NCI-H460 (cell line): ENCODE data around the gene CAND2. TPM values are rescaled to one million over a fixed set of nuclear protein-coding genes. Genes with fewer than 3 reads are reported as not detected.

Experiments
- DNase-seq: peaks from one replicate; pipeline ENCODE4 v3.0.0-alpha.2; 2016; ENCODE audit warnings: low read depth; ENCODE audit errors: extremely low read depth
- small RNA-seq, 2 experiments: library from RNA; depleted of rRNA; stranded (forward); fragments of <200 nt; gene quantifications; one replicate each; pipeline ENCODE3, GENCODE V24; 2014
- total RNA-seq: library from RNA; depleted of rRNA; stranded (reverse); fragments of >200 nt; shearing (Covaris generic); gene quantifications from 2 replicates; pipeline ENCODE4 v1.2.3, GENCODE V29; 2014; rRNA removed

The CAND2 gene
- total RNA-seq, 1 experiment from 2014 or later = 0.57 TPM

DNA sequence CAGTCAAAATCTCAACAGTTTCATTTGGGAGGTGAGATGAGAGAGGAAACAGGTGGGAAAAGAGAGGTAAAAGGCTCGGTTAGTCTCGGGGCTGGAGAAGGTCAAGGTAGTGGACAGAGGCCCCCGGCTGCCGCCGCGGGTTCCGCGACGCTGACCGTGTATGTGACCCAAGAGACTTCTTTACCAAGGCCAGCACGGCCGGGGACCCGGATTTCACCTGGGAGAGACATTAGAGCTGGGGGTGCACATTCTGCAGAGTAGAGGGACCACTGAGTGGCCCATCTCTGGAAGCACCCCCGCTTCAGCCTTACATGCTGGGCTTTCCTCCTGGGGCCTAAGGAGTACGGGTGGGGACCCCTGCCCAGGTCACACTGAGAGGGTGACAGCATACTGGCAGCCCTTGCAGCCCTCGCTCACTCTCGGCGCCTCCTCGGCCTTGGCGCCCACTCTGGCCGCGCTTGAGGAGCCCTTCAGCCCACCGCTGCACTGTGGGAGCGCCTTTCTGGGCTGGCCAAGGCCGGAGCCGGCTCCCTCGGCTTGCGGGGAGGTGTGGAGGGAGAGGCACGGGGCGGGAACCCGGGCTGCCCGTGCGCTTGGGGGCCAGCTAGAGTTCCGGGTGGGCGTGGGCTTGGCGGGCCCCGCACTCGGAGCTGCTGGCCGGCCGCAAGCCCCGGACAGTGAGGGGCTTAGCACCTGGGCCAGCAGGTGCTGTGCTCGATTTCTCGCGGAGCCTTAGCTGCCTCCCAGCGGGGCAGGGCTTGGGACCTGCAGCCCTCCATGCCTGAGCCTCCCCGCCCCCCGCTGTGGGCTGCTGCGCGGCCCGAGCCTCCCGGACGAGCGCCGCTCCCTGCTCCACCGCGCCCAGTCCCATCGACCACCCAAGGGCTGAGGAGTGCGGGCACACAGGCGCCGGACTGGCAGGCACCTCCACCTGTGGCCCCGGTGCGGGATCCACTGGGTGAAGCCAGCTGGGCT lies 86.1 kb downstream of the CAND2 start:
- no peak for DNase-seq

DNA sequence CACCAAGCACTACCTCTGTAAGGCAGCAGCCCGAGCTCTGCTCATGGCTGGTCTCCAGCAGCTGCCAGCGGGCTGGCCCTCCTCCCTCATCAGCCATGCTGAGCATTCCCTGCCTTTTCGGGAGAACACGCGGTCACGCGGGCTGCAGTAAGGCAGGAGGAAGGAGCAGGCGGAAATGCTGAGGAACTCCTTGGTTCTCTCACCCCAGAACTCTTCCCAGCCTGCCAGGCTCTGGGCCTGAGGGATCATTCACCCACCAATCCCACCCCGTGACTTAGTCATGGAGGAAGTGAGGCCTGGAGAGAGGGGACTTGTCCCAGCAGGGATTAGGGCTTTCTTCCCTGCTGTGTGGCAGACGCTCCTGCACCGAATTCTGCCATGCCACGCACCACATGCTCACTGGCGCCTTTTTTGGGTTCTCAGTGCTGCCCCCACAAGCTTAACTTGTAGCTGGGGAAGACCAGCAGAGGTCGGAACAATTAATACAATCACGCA lies 87.8 kb downstream of the CAND2 start:
- no peak for DNase-seq

Small RNA genes within 50 kb of the gene (small RNA-seq; reads per million reads assigned to genes)
- 0 reads per million in 2 experiments for gene AC034198.1

Other genes starting within 250 kb of the CAND2 start
- 25.1 and 27.0 TPM in 2 replicates for gene MKRN2, start 239.6 kb upstream of the CAND2 start, total RNA-seq
- gene RAF1, start 132.6 kb upstream of the CAND2 start, total RNA-seq = 47.7 and 47.8 TPM in 2 replicates
- 0.25 and 0.72 TPM in 2 replicates for gene TMEM40, start 37.4 kb upstream of the CAND2 start, total RNA-seq
- gene RPL32, start 44.9 kb downstream of the CAND2 start, total RNA-seq = 3,004 and 3,553 TPM in 2 replicates